ENCODE measurements around the gene MBTD1.

DNA sequence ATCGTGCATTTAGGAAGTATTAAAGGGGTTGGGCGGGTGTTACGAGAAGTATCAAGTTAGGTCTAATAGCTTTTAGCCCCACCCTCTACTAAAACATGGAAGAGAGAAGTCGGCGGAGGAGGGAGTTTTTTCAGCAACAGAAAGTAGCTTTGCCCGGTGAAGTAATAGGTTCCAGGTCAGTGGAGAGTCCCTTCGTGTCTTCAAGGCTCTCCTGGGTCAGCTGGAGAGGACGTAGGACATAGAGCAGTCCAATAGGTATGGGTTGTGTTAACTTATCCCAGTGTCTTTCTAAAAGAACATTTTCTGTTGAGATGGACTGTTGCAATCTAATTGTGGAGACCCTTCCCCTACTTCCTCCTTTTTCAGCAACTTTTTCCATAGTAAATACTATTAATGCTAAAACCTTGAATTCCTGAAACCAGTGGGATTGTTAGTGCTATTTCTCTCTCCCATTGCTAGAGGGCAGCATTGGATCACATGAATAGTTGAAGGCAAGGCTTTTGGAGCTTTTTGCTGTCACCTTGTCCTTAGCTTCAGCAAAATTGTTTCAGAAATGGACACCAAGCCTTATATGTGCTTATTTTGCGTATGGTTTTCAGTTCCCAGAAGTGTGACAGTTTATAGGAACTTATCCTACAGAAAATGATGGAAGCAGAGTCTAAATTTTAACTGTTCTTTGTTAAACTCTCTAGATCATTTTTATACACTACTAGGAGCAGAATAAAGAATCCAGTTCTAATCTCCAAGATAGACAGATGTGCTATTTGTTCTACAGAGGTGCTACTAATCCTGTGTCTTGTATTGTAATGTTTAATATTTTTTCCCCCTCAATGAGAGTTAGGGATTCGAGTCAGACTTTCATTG is 38.9 kb upstream of the MBTD1 start:
- TF ChIP-seq BHLHE40 (IDR thresholded peaks at IDR 0.05; ENCODE audit: borderline replicate concordance) (no peak), ELF4 (IDR thresholded peaks at IDR 0.05) (no peak), LEF1 (IDR thresholded peaks at IDR 0.05; ENCODE audit: borderline replicate concordance) (no peak), CTBP1 (IDR thresholded peaks at IDR 0.05; ENCODE audit: borderline replicate concordance) (no peak), ARNT (IDR thresholded peaks at IDR 0.05) (no peak), SP1 (IDR thresholded peaks at IDR 0.05) (no peak), L3MBTL2 (conservative IDR thresholded peaks at IDR 0.05) (no peak), FOXK2 (IDR thresholded peaks at IDR 0.05) (no peak), FOXA1 (IDR thresholded peaks at IDR 0.05) (no peak), FOXM1 (IDR thresholded peaks at IDR 0.05; ENCODE audit: borderline replicate concordance) (no peak), HDGF (IDR thresholded peaks at IDR 0.05; ENCODE audit: borderline replicate concordance) (no peak), TARDBP (IDR thresholded peaks at IDR 0.05) (no peak)

All from HEK293T (cell line).